ENCODE results near the gene CD207.

DNA sequence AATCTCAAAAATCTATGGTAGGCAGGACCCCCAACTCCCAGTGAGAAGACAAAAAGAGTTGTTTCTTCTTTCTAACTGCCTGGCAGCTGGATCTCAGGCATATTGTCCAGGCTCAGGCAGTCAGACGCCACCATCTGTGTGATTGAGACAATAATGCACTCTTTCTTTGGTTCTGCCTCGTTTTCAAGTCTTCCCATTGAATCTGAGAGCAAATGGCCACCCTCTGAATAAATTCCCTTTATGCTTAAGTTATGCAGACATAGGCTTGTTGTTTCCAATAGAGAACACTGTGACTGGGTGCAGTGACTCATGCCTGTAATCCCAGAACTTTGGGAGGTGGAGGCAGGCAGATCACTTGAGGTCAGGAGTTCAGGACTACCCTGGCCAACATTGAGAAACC, 15.3 kb upstream of the CD207 start:
- TF ChIP-seq, protein P1, sequence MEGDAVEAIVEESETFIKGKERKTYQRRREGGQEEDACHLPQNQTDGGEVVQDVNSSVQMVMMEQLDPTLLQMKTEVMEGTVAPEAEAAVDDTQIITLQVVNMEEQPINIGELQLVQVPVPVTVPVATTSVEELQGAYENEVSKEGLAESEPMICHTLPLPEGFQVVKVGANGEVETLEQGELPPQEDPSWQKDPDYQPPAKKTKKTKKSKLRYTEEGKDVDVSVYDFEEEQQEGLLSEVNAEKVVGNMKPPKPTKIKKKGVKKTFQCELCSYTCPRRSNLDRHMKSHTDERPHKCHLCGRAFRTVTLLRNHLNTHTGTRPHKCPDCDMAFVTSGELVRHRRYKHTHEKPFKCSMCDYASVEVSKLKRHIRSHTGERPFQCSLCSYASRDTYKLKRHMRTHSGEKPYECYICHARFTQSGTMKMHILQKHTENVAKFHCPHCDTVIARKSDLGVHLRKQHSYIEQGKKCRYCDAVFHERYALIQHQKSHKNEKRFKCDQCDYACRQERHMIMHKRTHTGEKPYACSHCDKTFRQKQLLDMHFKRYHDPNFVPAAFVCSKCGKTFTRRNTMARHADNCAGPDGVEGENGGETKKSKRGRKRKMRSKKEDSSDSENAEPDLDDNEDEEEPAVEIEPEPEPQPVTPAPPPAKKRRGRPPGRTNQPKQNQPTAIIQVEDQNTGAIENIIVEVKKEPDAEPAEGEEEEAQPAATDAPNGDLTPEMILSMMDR (conservative IDR thresholded peaks at IDR 0.05; ENCODE audit: low read depth, low read length) = no peak
- no peak for TF ChIP-seq EZH2 (IDR thresholded peaks at IDR 0.05; ENCODE audit: borderline replicate concordance, low read depth, low read length, poor library complexity, severe bottlenecking)

Measured in A673 (cell line).